ENCODE measurements around the gene CNTNAP2.

CNTNAP2 gene

DNA sequence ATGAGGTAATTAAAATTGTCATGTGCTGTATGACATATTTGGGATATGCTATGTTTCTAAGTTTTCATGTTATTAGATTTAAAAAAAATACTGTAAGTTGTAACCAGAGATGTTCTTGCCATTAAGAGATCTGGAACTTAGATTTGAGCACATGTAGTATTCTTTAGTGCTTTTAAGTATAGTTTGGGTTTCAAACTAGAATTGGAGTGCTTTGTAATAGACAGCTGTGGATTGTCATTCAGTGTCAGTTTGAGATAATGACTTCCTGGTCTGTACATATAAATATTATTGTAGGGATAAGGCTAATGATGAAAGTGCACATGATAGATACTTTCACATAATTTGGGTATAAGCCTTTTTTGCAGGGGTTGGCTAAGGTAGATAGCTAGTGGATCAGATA lies 936.2 kb downstream of the CNTNAP2 start:
- TF ChIP-seq, protein P1, sequence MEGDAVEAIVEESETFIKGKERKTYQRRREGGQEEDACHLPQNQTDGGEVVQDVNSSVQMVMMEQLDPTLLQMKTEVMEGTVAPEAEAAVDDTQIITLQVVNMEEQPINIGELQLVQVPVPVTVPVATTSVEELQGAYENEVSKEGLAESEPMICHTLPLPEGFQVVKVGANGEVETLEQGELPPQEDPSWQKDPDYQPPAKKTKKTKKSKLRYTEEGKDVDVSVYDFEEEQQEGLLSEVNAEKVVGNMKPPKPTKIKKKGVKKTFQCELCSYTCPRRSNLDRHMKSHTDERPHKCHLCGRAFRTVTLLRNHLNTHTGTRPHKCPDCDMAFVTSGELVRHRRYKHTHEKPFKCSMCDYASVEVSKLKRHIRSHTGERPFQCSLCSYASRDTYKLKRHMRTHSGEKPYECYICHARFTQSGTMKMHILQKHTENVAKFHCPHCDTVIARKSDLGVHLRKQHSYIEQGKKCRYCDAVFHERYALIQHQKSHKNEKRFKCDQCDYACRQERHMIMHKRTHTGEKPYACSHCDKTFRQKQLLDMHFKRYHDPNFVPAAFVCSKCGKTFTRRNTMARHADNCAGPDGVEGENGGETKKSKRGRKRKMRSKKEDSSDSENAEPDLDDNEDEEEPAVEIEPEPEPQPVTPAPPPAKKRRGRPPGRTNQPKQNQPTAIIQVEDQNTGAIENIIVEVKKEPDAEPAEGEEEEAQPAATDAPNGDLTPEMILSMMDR (IDR thresholded peaks at IDR 0.05; ENCODE audit: low read depth, low read length): no peak
- in situ Hi-C loops (cut with HindIII; ENCODE audit: low sequenced_read_pairs): no loop called here
- no peak for DNase-seq (ENCODE audit: low read depth, low spot score)
- H3K4me3 ChIP-seq (ENCODE audit: low read depth, low read length): no peak overlapping the region

DNA sequence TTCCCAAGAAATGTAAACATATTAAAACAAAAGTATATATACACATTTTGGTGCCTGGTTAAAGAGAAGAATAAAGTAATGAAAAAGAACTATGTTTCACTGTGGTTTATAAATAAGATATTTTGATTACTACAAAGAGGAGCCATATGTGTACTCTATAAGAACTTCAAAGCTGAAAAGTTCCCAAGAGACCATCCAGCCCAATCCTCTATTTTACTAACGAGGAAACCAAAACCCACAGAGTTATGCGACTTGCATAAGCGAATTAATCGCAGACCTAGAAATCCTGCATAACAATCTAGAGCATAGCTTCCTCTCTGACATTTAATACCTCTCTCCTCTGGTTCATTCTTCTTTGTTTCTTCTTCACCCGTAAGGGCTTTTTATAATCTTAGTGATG lies 937.1 kb downstream of the CNTNAP2 start:
- no peak for DNase-seq (ENCODE audit: low read depth, low spot score)
- no peak overlapping the region for H3K4me3 ChIP-seq (ENCODE audit: low read depth, low read length)
- TF ChIP-seq, protein P1 (IDR thresholded peaks at IDR 0.05; ENCODE audit: low read depth, low read length): no peak
- in situ Hi-C loops (cut with HindIII; ENCODE audit: low sequenced_read_pairs): no loop called here

DNA sequence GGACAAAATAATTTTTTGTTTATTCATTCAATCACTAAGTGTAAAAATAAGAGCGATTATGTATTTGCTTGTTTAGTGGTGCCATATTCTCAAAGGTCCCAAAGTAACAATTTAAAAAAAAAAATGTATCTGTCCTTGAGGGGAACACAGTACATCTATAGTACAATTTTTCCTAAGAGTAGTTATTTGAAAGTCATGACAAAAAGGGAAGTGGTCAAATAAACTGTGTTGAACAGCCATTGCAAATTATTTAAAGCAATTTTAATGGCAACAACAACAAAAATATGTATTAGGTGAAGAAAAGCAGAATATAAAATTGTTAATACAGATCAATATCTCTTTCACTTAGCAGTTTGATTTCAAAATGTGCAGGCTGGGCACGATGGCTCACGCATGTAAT lies 943.5 kb downstream of the CNTNAP2 start:
- in situ Hi-C loops (cut with HindIII; ENCODE audit: low sequenced_read_pairs): no loop called here
- DNase-seq (ENCODE audit: low read depth, low spot score): no peak
- no peak overlapping the region for H3K4me3 ChIP-seq (ENCODE audit: low read depth, low read length)
- TF ChIP-seq, protein P1 (IDR thresholded peaks at IDR 0.05; ENCODE audit: low read depth, low read length): no peak

DNA sequence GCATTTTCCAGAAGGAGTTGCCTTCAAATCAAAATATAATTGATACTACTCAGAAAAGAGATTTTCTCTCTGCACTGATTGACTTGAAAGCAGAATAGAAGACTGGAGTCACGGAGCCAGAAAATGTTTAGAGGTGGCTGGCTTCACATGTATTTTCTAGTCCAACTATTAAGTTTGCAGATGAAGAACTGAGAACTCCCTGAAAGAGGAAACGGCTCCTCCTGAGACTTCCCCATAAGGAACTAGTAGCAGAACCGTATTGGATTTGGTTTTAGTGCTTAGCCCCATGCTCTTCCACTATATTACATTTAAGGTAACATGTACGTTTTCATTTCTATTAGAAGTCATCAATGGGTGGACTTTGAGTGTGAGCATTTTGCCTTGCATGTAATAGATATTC lies 946.3 kb downstream of the CNTNAP2 start:
- in situ Hi-C loops (cut with HindIII; ENCODE audit: low sequenced_read_pairs): no loop called here
- no peak for DNase-seq (ENCODE audit: low read depth, low spot score)
- TF ChIP-seq, protein P1 (IDR thresholded peaks at IDR 0.05; ENCODE audit: low read depth, low read length): no peak
- no peak overlapping the region for H3K4me3 ChIP-seq (ENCODE audit: low read depth, low read length)

DNA sequence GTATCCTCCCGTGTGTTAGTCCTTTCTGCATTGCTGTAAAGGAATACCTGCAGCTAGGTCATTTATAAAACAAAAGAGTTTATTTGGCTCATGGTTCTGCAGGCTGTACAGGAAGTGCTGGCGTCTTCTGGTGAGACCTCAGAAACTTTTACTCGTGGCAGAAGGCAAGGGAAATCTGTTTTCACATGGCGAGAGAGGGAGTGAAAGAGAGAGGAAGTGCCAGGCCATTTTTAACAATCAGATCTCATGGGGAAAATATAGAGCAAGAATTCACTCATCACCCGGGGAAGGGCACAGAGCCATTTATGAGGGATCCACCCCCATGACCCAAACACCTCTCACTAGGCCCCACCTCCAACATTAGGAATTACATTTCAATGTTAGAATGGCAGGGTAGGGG lies 952.2 kb downstream of the CNTNAP2 start:
- in situ Hi-C loops (cut with HindIII; ENCODE audit: low sequenced_read_pairs): no loop called here
- TF ChIP-seq, protein P1 (IDR thresholded peaks at IDR 0.05; ENCODE audit: low read depth, low read length): no peak
- no peak for DNase-seq (ENCODE audit: low read depth, low spot score)
- no peak overlapping the region for H3K4me3 ChIP-seq (ENCODE audit: low read depth, low read length)

DNA sequence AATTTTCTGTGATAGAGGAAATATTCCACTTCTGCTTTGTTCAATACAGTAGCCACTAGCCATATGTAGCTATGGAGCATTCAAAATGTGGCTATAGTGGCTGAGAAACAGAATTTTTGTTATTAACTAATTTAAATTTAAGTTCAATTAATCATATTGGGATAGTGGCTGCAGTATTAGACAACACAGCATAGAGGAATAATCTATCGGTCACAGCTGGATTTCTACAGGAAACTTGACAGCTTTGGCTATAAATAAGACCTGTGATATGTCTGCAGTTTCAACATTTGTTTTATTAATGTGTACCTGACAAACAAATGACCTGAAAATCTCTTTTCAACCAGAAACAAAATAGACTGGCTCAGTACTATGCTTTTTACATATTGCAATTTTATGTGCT lies 953.2 kb downstream of the CNTNAP2 start:
- in situ Hi-C loops (cut with HindIII; ENCODE audit: low sequenced_read_pairs): no loop called here
- TF ChIP-seq, protein P1 (IDR thresholded peaks at IDR 0.05; ENCODE audit: low read depth, low read length): no peak
- no peak for DNase-seq (ENCODE audit: low read depth, low spot score)
- H3K4me3 ChIP-seq (ENCODE audit: low read depth, low read length): no peak overlapping the region

DNA sequence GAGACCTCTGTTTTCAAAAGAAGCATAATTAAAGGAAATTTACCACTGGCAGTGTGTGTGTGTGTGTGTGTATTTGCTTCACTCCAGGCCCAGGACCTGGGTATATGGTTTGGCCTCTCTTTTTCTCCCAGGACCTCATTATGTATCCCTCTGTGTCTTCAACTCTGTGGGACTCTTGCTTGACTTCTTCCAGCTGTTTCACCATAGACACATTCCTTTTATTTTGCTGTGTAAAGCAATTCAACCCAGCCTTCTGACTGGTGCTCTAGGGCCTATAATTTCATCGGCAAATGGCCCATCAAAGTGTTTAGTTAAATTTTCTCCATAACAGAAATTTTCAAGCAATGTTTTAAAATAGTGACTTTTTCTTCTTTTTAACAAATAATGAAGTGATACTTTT lies 954.3 kb downstream of the CNTNAP2 start:
- DNase-seq (ENCODE audit: low read depth, low spot score): no peak
- in situ Hi-C loops (cut with HindIII; ENCODE audit: low sequenced_read_pairs): no loop called here

More for the DNA sequence above, 954.3 kb downstream of the CNTNAP2 start:
- no peak overlapping the region for H3K4me3 ChIP-seq (ENCODE audit: low read depth, low read length)
- TF ChIP-seq, protein P1 (IDR thresholded peaks at IDR 0.05; ENCODE audit: low read depth, low read length): no peak

All from astrocyte of the spinal cord (primary cell).